GM21526 (cell line): ENCODE results near the gene CASZ1.

Experiments used
- ATAC-seq: cut with Tn5 transposase; IDR thresholded peaks from one replicate; pipeline ENCODE4 v1.9.1; 2021; ENCODE audit warnings: moderate library complexity; ENCODE audit not compliant: unreplicated experiment, low FRiP score

The CASZ1 gene

GRCh38 chr1:10644307-10645128 is 151.9 kb downstream of the CASZ1 start:
- ATAC-seq, result no peak

DNA sequence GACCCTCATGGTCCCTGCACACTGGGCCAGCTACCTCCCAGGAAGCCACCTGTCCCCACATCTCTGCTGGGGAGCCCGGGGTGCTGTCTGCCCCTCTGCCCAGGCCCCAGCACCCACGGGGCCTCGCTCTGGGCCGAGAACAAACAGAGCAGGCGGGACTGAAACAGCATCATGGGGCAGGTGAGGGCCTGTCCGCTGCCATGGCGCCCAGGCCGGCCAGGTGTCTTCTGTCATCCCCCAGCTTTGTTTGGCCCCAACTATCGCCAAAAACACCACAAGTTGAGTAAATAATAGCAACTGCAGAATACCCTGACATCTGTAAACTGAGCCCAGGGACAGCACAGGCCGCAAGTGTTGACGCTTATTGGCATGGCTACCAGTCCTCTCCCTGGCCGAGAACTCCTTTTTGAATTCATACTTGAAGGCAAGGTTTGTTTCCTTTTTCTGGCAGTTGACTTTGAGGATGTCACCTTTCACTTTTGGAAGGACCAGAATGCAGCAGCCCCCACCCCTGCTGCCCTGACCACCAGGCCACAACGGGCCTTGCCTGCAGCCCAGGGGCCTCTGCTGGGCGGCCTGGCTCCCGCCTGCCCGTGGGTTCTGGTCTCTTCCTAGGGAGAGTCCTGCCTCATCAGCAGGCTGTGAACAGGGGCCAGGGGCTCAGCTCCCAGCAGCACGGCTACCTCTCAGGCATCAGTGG is 152.7 kb downstream of the CASZ1 start:
- no peak for ATAC-seq

- ATAC-seq, result no peak
These were observed 153.9 kb downstream of the CASZ1 start for GRCh38 chr1:10642403-10643080.

GRCh38 chr1:10641976-10642375 is 154.5 kb downstream of the CASZ1 start:
- ATAC-seq, result no peak

- no peak for ATAC-seq
These were observed 155.4 kb downstream of the CASZ1 start for GRCh38 chr1:10640843-10641553.

- ATAC-seq, result no peak
These were observed 156.5 kb downstream of the CASZ1 start for GRCh38 chr1:10639775-10640578.

GRCh38 chr1:10639011-10639774 is 157.3 kb downstream of the CASZ1 start:
- ATAC-seq, result no peak

GRCh38 chr1:10638559-10639005 is 157.9 kb downstream of the CASZ1 start:
- ATAC-seq, result no peak

DNA sequence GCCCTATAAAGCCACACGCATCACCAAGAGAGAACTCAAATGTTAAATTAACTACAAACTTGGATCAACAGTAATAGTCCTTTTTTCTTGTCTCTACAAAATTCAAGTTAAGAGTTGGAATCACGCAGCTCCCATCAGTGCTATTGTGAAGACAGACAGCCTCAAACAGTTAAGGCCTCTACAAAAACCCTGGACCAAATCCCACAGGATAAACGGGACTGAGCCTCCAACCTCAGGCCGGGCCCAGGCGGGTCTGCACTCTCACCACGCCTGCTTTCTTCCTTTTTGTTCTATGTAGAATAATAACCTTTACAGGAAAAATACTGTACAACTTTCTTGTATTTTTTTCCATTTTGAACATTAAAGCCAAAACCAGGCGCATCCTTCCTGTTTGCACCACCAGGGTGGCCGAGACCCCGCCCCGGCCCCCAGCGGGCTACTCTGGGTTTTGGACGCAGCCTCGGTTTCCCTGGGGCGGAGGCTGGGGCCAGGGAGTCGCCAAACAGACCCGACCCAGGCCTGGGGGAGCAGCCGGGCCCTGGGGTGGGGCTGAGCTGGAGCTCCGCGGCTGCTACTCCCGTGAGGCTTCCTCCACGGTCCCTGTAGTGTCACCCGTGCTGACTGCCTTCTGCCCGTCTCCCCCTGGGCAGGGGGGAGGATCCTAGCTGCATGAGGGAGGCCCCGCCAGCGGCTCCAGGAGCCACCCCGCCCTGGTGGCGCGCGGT is 158.4 kb downstream of the CASZ1 start:
- no peak for ATAC-seq

DNA sequence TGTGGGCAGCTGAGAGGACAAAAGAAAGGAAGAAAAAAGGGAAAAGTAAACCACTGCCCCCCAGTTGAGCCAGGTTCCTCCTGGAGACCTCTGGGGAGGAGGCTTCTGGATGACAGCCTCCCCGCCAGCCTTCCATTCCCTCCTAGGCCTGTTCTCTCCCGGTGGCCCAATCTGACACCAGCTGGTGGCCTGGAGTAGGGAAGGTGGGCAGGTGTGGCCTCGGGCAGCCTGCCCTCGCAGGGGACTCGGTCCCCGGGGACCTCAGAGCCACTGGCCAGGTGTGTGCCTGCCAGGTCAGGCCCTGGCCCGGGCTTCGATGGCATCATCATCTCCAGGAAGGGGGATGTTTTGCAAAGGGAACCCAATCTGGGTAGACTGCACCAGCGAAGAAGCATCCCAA is 159.0 kb downstream of the CASZ1 start:
- no peak for ATAC-seq

GRCh38 chr1:10635992-10636391 is 160.5 kb downstream of the CASZ1 start:
- ATAC-seq, result no peak

- ATAC-seq, result no peak
These were observed 161.2 kb downstream of the CASZ1 start for GRCh38 chr1:10635085-10635896.

GRCh38 chr1:10634428-10635084 is 161.9 kb downstream of the CASZ1 start:
- no peak for ATAC-seq

DNA sequence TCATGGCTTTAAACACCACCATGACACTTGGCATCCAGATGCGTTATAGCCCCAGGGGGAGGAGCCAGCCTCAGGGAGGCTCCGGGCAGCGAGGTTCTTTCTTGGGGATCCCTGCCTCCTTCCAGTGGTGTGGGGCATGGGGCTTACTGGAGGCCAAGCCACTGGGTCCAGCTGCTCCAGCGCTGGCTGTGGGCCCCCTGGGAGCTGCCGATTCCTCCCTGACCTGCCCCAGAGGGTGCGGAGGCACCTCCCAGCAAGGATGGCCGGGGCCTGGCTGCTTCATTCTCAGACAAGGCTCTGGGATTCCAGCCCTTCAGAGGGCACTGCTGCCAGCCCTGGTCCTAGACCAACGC is 162.4 kb downstream of the CASZ1 start:
- ATAC-seq, result no peak

DNA sequence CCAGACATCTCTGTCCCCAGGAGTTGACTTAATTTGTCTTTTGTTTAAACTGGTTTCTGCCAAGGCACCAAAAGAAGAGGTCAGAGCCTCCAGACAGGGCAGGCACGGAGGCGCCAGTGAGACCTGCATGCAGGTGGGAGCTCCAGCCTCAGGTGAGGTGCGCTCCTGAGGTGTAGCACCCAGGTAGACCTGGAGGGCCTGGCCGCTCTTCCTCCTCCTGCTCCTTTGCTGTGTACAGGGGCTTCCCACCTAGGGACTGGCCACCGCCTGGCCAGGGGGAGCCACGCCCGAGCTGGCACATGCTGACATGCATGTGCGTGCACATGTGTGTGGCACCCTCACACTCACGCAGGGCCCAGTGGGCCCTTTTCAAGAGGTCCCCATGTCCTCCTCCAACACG is 163.0 kb downstream of the CASZ1 start:
- ATAC-seq, result no peak

GRCh38 chr1:10632691-10633090 is 163.8 kb downstream of the CASZ1 start:
- ATAC-seq, result no peak
